Esophagus muscularis mucosa (tissue), 3 donors: ENCODE data around the gene MEF2C.

Experiments used
- CTCF ChIP-seq, 3 experiments: fragments of 200-600 bp in 2 of 3; fragments of 450-650 bp in 1 of 3; sonication (generic) in 2 of 3; IDR thresholded peaks; one replicate each; pipeline ENCODE4 v1.5.1; 2017 to 2019; ENCODE audit warnings: antibody characterized with exemption in 3 of 3, mild to moderate bottlenecking in 2 of 3, moderate library complexity in 1 of 3
- POLR2A ChIP-seq: fragments of 450-650 bp; IDR thresholded peaks from one replicate; pipeline ENCODE4 v1.6.1; 2017; ENCODE audit warnings: antibody characterized with exemption, moderate library complexity, mild to moderate bottlenecking, low read depth
- POLR2AphosphoS5 ChIP-seq, 2 donors: sonication (generic); formaldehyde crosslinking; IDR thresholded peaks; one replicate each; pipeline ENCODE4 v1.6.1; 2017; ENCODE audit warnings: antibody characterized with exemption in 2 of 2

DNA sequence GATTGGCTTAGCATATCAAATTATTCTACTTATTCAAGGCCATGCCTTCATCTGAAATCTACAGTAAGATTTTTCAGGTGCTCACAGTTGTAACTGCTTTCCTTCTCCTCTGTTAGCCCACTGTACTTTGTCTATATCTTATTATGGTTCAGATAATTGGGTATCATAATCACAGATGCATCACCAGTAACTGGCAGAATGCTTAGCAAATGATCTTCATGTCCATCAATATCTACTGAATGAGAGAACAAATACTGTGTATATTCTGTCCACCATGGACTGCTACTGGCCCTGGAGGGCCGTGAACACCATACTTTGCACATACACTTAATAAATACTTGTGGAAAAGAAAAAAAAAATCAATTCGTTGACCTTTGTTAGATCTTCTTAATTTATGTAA is 96.2 kb downstream of the MEF2C start:
- TF ChIP-seq POLR2A, result no peak
- no peak for TF ChIP-seq CTCF (IDR thresholded peaks at IDR 0.05)
- TF ChIP-seq POLR2AphosphoS5 (IDR thresholded peaks at IDR 0.05), result no peak
